ENCODE measurements around the gene MEAF6.
A peak's percentile ranks its signal among the peaks of the same experiment; 100 is the strongest.
"Not testable (repeated sequence)": the region's sequence is repeated elsewhere in the genome, so short reads cannot be mapped to it uniquely, and the experiment has no call there.

The MEAF6 gene

DNA sequence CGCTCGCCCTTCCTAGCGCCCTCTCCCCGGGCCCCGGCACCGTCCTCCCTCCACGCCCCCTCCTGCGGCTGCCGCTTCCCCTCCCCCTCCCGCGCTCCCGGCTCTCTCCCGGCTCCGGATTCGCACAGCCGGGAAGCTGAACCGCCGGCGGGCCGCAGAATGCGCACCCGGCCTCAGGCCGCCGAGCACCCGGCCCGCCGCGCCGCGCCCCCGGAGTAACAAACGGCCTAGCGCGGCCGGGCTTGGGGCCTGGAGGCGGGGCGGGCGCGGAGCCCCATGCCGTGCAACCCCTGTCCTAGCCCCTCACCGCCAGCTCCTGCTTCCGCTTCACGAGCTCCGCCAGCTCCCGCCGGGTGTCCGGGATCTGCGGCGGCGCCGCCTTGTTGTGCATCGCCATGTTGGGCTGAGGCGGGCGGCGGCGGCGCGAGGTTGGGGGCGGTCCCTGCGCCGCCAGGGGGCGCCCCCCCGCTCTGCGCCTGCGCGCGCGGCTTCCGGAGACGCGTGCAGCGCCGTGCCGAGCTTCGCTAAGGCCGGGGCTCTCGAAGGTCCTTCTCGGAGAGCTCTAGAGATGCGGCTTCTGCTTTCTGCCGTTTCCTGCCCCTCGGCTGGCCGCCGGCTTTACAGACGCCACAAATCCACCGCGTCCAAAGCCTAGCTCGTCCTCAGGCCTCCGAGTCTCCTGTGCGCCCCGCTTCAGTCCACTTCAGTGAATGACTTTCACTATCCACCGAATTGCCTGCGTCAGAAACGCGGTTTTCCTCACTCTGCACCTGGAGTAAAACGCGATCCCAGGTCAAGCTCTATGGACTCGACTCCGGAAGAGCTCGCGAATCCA lies at the start of gene MEAF6:
Gene MEAF6, minus strand, starts transcription at position 417 of the 835 bp plus-strand sequence. Its CDS starts 20 bp downstream, at position 397.
- DNase-seq: peak; percentile 83

DNA sequence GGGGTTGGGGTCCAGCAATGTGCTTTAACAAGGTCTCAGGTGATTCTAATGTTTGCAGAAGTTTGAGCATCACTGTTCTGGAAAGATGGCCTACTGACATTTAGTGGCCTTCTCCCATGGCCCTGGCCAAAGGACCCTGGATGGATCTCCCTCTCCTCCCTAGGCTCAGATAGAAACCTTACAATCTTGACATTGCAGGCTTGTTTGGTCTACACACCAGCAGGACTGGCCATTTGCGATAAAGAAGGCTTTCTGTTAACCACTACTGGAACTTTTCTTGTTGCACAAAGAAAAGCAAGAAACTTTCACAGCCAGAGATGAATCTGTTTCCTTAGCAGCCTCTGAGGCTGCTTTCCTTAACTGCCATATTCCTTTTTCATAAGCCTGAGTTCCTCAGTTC lies 48.4 kb upstream of the MEAF6 start:
- no peak for DNase-seq

DNA sequence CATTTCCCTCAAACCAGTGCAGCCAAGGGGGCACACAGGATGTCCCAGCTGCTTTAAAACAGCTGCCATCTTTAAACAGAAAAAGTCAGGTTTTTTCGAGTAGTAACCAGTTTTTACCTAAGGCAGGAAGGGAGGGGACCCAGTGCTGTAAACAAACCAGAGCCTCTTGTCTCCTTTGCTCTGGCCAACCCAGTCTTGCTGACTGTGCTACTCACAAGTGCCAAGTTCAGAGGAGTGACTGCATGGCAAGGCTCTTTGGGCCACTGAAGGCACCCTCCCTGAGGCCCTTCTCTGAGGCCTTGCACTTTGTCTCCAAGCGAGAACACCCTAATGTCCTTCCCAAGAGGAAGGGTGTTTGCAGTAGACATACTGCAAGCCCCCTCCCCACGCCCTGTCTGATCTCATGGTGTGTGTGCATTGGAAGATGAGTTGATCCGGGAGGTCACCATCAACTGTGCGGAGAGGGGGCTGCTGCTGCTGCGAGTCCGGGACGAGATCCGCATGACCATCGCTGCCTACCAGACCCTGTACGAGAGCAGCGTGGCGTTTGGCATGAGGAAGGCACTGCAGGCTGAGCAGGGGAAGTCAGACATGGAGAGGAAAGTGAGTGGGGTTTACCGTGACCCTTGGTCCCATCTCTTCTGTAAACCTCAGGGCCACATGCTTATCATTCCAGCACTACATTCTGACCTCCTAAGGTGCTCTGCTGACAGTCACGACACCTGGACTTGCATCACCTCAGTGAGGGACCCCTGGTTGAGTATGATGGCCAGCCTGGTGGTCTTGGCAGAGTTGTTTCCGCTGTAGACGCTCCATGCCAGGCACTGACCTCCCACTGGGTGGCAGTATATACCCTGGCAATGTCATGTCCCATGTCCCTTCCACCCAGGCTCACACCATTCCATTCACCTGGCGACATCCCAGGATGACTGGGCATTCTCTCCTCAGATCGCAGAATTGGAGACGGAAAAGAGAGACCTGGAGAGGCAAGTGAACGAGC lies 46.9 kb upstream of the MEAF6 start:
- peak; percentile 26 for DNase-seq

DNA sequence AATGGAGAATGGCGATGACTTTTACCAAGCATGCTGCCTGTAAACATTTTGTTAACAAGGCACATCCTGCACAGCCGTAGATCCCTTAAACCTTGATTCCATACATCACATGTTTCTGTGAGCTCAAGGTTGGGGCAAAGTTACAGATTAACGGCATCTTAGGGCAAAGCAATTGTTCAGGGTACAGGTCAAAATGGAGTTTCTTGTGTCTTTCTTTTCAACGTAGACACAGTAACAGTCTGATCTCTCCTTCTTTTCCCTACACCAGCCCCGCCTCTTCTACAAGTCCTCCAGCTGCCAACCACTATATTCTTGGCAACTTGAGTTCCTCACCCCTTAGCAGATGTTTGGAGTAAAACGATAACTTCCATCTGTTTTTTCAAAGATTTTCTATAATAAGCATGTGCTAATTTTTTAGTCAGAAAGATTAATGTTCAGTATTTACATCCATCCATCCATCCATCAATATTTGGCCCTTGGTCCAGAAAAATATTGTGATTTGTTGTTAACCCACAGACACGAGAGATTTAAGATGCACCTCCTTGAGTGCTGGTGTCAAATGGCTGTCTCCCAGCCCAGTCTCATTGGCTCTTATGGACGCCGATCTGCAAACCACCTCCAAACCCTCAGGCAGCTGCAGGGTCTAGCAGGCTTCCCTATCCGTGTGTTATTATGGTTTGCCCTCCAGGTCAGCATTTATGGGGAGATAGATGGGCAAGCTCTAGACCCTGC lies 46.0 kb upstream of the MEAF6 start:
- no peak for DNase-seq

DNA sequence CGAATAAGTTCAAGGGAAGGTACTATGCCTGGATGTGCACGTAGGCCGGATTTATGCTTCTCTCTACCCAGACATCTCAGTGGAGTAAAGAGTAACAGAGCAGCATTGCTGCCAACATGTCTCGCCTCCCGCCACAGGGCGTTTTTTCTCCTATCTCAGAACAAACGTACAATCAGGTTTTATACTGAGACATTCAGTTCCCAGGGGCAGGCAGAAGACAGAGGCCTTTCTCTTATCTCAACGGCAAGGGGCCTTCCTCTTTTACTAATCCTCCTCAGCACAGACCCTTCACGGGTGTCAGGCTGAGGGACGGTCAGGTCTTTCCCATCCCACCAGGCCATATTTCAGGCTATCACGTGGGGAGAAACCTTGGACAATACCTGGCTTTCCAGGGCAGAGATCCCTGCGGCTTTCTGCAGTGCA lies 45.4 kb upstream of the MEAF6 start:
- DNase-seq: not testable (repeated sequence)

DNA sequence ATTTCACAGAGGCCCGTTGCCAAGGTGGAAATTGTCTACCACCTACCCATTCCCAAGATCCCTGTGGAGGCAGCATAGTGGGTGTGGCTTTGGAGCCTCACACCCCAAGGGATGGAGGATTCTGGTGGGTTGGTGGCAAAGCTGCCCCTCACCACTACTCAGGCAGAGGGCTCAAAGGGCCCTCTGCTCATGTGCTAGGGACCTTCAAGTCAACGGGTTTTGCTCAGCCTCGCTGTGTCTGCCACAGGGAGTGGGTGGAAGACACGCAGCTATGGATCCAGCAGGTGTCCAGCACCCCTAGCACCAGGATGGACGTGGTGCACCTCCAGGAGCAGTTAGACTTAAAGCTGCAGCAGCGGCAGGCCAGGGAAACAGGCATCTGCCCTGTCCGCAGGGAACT lies 44.5 kb upstream of the MEAF6 start:
- DNase-seq: no peak

DNA sequence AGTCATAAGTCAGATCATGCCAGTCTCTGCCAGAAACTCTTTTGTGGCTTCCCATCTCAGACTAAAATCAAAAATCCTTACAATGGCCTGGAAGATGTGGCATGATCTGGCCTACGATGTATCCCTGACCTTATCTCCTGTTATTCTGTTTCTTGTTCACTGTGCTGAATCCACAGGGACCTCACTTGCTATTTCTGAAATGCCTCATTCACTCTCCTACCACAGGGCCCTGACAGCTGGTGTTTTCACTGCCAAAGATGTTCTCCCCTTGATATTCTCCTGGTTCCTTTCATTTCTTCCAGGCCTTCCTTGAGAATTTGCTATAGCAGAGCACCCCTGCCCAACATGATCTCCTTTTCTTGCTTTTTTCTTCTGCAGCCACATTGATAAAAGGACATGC lies 43.8 kb upstream of the MEAF6 start:
- no peak for DNase-seq

DNA sequence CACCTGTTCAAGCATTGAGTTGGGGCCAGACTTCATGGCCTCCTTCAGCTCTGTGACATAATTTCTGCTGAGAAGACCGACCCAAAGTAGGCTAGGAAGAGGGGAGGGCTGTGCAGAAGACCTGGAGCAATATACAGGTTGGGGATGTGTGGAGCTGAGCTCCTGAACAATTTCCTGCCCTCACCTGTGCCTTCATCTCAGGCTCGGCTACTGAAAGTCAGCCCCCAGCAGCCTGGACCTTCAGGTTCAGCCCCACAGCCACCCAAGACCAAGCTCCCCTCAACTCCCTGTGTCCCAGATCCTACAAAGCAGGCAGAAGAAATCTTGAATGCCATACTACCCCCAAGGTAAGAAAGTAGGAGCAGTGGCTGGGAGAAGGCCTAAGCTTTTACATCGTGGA lies 42.8 kb upstream of the MEAF6 start:
- DNase-seq: no peak

DNA sequence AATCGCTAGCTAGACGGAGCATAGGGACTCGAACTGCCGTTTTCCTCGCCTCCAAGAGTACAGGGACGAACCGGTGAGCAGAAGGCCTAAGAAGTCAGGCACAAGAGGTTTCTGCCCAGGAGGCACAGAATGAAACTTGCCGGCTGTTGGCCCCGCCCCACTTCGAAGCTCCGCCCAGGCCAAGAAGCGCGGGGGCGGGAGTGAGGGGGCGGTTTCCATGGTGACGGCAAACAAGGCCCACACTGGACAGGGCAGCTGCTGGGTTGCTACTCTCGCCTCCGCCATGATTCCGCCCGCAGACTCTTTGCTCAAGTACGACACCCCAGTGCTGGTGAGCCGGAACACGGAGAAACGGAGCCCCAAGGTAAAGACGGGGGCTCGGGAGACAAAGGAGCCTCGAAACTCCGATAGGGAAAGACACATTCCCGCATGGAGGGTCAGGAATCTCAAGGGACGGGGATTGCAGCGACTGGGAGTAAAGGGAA lies 42.2 kb upstream of the MEAF6 start, which contains the start of gene DNALI1:
Gene DNALI1, plus strand, starts transcription at position 229 of the 485 bp plus-strand sequence. Its CDS starts 55 bp downstream, at position 284.
- DNase-seq: peak; percentile 13

DNA sequence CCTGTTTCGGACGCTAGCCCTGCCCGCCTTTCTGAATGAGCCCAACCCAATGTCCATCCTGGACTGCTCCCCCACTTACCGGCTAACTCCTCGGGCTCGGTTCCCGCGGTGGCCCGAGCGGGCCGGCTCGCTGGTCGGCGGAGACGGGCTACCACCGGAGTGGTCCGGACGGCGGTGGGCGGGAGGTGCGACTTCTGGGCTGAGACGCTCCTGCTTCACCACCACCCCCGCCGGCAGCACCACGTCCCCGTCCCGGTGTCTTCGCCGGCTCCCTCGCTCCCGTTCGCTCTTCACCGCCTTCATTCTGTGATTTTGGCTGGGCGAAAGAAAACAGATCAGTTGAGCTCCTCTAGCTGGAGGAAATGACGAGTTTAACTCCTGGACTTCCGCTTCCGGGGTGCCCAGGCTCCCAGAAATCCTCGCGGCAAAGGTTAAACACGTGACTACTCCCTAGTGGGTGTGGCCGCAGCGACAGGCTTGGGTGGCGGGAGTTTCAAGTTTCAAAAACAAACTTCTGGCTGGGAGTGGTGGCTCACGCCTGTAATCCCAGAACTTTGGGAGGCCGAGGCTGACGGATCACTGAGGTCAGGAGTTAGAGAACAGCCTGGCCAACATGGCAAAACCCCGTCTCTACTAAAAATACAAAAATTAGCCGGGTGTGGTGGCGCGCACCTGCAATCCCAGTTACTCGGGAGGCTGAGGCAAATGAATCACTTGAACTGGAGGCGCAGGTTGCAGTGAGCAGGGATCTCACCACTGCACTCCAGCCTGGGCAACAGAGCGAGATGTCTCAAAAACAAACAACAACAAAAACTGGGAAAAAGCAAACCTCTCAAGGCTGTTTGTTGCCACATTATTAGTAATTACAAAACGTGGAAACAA lies 39.6 kb upstream of the MEAF6 start, which contains the start of gene SNIP1:
Gene SNIP1, minus strand, starts transcription at position 367 of the 882 bp plus-strand sequence. Its CDS starts 64 bp downstream, at position 303.
- DNase-seq: peak; percentile 90

DNA sequence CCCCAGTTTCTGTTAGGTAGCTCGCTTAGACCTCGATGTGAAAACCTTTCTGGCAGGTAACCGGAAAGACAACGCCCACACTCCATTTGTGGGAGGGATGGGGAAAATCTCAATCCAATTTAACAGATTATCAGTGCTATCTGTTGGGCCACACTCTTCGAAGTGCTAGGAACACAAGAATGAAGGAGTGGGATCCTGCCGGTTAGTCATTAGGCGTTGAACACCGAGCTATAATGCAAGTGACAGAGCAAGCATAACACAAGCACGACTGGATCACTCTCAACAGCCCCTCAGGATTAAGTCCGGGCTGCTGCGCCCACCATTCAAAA lies 39.0 kb upstream of the MEAF6 start:
- DNase-seq: peak; percentile 16

DNA sequence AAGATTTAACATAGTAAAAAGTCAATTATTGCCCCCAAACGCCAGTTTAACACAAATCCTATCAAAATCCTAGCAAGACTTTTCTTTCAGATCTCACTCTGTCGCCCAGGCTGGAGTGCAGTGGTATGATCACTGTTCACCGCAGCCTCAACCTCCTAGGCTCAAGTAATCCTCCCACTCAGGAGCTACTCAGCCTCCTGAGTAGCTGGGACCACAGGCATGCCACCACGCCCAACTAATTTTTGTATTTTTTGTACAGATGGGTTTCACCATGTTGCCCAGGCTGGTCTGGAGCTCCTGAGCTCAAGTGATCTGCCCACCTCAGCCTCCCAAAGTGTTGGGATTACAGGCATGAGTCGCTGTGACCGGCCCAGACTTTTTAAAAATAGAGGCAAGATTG lies 34.8 kb upstream of the MEAF6 start:
- no peak for DNase-seq

DNA sequence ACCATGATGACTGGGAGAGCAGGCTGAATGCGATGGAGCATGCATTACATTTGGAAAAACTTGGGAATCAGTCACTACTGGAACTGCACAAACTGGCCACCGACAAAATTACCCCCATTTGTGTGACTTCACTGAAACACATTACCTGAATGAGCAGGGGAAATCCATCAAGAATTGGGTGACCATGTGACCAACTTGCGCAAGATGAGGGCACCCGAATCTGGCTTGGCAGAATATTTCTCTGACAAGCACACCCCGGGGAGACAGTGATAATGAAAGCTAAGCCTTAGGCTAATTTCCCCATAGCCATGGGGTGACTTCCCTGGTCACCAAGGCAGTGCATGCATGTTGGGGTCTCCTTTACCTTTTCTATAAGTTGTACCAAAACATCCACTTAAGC lies 30.5 kb upstream of the MEAF6 start:
- DNase-seq: no peak

DNA sequence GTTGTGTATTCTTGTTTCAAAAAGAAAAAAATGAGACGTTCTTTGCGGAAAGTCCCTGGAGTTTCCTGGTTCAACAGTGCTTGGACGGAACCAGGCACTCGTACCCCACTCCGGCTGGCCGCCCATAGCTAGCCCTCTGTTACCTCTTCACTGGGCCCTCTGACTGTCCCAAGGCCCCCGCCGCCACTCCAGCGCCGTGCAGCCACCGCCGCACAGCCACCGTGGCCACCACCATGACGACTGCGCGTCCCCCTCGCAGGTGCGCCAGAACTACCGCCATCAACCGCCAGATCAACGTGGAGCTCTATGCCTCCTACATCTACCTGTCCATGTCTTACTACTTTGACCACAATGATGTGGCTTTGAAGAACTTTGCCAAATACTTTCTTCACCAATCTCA lies 30.0 kb upstream of the MEAF6 start:
- DNase-seq: no peak

DNA sequence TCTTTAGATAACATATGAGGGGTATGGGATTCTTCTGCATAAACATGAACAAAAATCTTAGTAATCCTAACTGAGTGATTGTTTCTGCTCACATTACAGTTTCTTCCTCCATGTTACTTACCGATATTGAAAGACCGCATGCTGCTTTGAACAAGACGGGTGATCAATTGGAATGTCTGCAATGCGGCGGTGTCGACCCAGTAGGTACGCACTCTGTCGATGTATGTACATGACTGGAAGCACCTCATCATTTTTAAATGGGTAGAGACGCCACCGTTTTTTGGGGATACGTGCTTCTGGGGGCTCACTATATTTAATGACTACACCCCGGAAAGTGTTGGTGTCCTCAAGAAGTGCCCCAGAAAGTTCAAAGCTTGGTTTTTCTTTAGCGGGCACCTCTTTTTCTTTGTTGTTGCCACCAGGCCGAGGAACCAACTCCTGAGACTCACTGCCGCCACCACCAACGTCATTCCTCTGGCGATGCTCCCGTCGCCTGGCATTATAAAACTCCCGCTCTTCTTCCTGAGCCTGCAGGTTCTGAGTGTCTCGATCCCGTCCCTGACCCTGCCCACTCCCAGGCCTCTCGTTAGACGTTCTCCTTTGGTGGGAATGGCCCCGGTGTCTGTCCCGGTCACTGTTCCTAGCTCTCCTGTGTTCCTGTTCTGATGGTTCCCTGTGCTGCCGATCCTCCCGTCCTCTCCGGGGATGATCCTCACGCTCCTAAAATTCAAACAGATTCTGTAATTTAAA lies 25.6 kb upstream of the MEAF6 start:
- no peak for DNase-seq

DNA sequence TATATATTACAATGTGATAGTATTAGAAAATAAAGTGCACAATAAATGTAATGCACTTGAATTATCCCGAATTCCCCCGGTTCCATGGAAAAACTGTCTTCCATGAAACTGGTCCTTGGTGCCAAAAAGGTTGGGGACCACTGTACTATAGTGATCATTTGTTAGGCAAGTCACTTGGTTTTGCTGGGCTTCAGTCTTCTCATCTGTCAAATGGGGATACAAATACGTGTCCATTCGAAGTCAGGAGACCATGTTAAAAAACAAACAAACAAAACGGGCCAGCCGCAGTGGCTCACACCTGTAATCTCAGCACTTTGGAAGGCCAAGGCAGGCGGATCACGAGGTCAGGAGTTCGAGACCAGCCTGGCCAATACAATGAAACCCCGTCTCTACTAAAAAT lies 24.6 kb upstream of the MEAF6 start:
- not testable (repeated sequence) for DNase-seq

DNA sequence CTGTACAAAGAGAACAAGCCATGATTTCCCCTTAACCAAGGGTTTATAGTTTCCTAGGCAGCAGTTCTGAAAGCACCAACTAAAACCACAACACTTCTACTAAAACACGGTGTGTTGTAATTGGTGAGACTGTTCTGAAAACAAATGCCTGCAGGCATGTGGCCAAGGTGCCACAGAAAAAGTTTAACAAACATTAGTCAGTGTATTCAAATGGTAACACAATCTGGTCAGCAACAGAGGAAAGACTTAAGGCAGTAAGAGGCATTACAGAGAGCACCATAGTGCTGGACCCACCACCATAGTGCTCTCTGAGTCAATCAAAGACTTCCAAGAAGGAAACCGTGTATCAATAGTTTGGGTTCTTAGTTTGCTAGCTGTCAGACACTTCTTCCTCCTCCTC lies 22.8 kb upstream of the MEAF6 start:
- DNase-seq: no peak

DNA sequence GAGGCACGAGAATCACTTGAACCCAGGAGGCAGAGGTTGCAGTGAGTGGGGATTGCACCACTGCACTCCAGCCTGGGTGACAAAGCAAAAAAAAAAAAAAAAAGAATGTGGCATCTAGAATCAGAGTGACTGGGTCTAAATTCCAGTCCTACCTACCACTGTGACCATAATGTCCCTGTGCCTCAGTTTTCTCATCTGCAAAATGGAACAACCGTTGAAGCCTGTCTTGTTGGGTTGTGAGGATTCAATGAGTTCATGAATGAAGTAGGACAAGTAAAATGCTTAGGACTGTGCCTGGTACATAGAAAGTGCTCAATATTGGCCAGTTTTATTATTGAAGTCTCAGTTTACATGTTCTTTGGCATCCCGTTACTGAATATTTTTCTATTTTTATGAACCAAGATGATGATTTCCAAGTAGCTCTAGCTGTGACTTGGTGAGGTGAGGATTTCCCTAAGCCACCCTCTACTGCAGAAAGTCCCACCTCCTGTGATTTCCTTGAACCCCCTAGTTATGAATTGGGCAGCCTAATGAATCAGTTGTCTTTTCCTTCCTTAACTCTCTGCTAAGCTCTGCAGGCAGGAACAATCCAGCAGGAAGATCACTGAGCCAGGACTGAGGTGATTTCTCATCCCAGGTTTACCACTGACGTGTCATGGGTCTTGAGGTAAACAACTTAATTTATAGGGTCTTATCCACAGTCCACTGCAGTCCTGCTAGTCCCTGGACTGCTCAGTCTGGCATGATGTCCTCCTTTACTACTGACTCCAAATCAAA lies 18.9 kb upstream of the MEAF6 start:
- DNase-seq: no peak

DNA sequence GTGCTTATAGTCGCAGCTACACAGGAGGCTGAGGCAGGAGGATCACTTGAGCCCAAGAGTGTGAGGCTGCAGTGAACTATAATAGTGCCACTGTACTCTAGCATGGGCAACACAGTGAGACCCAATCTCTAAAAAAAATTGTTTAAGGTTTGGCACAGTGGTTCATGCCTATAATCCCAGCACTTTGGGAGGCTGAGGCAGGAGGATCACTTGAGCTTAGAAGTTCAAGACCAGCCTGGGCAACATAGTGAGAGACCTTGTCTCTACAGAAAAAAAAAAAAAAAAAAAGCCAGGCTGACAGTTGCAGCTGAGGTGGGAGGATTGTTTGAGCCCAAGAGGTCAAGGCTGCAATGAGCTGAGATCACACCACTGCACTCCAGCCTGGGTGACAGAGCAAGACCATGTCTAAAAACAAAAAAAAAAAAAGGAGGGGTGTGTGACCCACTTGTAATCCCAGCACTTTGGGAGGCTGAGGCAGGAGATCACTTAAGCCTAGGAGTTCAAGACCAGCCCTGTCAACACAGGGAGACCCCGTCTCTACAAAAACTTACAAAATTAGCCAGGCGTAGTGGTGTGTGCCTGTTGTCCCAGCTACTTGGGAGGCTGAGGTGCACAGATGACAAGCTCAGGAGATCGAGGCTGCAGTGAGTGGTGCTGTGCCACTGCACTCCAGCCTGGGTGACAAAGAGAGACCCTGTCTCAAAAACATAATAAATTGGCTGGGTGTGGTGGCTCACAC lies 18.0 kb upstream of the MEAF6 start:
- not testable (repeated sequence) for DNase-seq

Data from activated naive CD4-positive, alpha-beta T cell treated with anti-CD3 and anti-CD28 coated beads, Interleukin-2, amount 50 U/mL, for 16 hours (primary cell).